ENCODE data around the gene HFE.

- TF ChIP-seq CTCF (IDR thresholded peaks at IDR 0.05): no peak
- no peak for TF ChIP-seq POLR2A (IDR thresholded peaks at IDR 0.05)
- TF ChIP-seq EP300 (IDR thresholded peaks at IDR 0.05): no peak
These were observed 20.7 kb downstream of the HFE start for GRCh38 chr6:26107935-26108334.
